ENCODE data around the gene KIF26B.

DNA sequence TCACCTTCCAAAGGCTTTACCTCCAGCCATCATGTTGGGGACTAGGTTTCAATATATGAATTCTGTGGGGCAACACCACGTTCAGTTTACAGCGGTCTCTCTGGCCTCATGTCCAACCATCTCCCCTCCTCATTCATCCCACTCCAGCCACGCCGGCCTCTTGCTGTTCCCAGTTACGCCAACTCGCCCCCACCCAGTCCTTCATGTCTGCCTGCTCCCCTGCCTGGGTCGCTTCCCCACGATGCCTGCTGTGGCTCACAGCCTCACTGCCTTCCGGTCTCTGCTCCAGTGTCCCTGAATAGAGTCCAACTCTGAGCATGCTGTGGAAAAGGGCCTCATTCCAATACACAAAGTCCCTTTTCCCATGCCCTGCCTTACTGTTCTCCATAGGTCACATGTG, 193.8 kb downstream of the KIF26B start:
- TF ChIP-seq, protein P1, sequence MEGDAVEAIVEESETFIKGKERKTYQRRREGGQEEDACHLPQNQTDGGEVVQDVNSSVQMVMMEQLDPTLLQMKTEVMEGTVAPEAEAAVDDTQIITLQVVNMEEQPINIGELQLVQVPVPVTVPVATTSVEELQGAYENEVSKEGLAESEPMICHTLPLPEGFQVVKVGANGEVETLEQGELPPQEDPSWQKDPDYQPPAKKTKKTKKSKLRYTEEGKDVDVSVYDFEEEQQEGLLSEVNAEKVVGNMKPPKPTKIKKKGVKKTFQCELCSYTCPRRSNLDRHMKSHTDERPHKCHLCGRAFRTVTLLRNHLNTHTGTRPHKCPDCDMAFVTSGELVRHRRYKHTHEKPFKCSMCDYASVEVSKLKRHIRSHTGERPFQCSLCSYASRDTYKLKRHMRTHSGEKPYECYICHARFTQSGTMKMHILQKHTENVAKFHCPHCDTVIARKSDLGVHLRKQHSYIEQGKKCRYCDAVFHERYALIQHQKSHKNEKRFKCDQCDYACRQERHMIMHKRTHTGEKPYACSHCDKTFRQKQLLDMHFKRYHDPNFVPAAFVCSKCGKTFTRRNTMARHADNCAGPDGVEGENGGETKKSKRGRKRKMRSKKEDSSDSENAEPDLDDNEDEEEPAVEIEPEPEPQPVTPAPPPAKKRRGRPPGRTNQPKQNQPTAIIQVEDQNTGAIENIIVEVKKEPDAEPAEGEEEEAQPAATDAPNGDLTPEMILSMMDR (IDR thresholded peaks at IDR 0.05), result no peak
- no peak for TF ChIP-seq POLR2A (IDR thresholded peaks at IDR 0.05)
- TF ChIP-seq EP300 (IDR thresholded peaks at IDR 0.05), result no peak

Data from tibial nerve (tissue), 4 donors.